ENCODE measurements around the gene KIFBP.

GRCh38 chr10:69045441-69046300, 57.1 kb downstream of the KIFBP start:
- TF ChIP-seq POLR2A (IDR thresholded peaks at IDR 0.05; ENCODE audit: borderline replicate concordance, extremely low read depth, insufficient read depth, insufficient read length) (no peak), CTCF (IDR thresholded peaks at IDR 0.05 in 2 of 3, conservative IDR thresholded peaks at IDR 0.05 in 1 of 3; ENCODE audit: borderline replicate concordance in 1 of 3, insufficient read depth in 1 of 3, low read depth in 2 of 3, low read length in 2 of 3) (no peak), TCF7L2 (IDR thresholded peaks at IDR 0.05; ENCODE audit: borderline replicate concordance, extremely low read depth, insufficient read depth, insufficient read length) (no peak), MAX (IDR thresholded peaks at IDR 0.05) (no peak), SP1 (IDR thresholded peaks at IDR 0.05; ENCODE audit: low read depth) (no peak), RAD21 (IDR thresholded peaks at IDR 0.05; ENCODE audit: low read depth) (no peak), YY1 (IDR thresholded peaks at IDR 0.05; ENCODE audit: extremely low read depth, insufficient replicate concordance, low read depth, low read length) (no peak), EZH2 (IDR thresholded peaks at IDR 0.05) (no peak), REST (IDR thresholded peaks at IDR 0.05; ENCODE audit: low read depth) (no peak), EGR1 (IDR thresholded peaks at IDR 0.05; ENCODE audit: low read depth) (no peak), POLR2AphosphoS5 (IDR thresholded peaks at IDR 0.05; ENCODE audit: low read depth, low read length) (no peak), EZH2phosphoT487 (IDR thresholded peaks at IDR 0.05; ENCODE audit: borderline replicate concordance) (no peak)
